Stomach (tissue), 9 donors: ENCODE measurements around the gene KRTAP4-6. TPM values are rescaled to one million over a fixed set of nuclear protein-coding genes. Genes with fewer than 3 reads are reported as not detected.
"Not testable (repeated sequence)": the region's sequence is repeated elsewhere in the genome, so short reads cannot be mapped to it uniquely, and the experiment has no call there.

ENCODE experiments used
- DNase-seq, 2 donors: peaks; one replicate each; pipeline versions ENCODE4 v3.0.0 to v3.0.0-alpha.2; 2013 to 2019
- H3K27ac ChIP-seq, 5 donors: fragments of 200-600 bp in 4 of 5; sonication (generic) in 4 of 5; one replicate each; pipeline ENCODE4 v1.5.1; 2013 to 2019; ENCODE audit warnings: mild to moderate bottlenecking in 1 of 5, moderate library complexity in 1 of 5
- H3K27me3 ChIP-seq, 3 donors: fragments of 200-600 bp; sonication (generic); one replicate each; pipeline ENCODE4 v1.5.1; 2017 to 2019; ENCODE audit warnings: mixed run types in 1 of 3
- H3K36me3 ChIP-seq, 4 donors: fragments of 200-600 bp; sonication (generic); 1 replicate in 3 of 4; 2 replicates in 1 of 4; pipeline ENCODE4 v1.5.1; 2016 to 2019
- H3K4me1 ChIP-seq, 4 donors: fragments of 200-600 bp; sonication (generic); one replicate each; pipeline ENCODE4 v1.5.1; 2016 to 2019
- H3K4me3 ChIP-seq, 4 donors: fragments of 200-600 bp; sonication (generic) in 3 of 4; one replicate each; pipeline ENCODE4 v1.5.1; 2016 to 2019; ENCODE audit warnings: mild to moderate bottlenecking in 1 of 4
- H3K9me3 ChIP-seq, 4 donors: fragments of 200-600 bp; sonication (generic); one replicate each; pipeline ENCODE4 v1.5.1; 2016 to 2019
- EP300 ChIP-seq: sonication (generic); formaldehyde crosslinking; IDR thresholded peaks from one replicate; pipeline ENCODE4 v1.6.1; 2017; ENCODE audit warnings: antibody characterized with exemption
- POLR2A ChIP-seq, 4 donors: fragments of 450-650 bp; IDR thresholded peaks; one replicate each; pipeline ENCODE4 v1.6.1; 2016; ENCODE audit warnings: antibody characterized with exemption in 4 of 4, control low read depth in 2 of 4, mild to moderate bottlenecking in 1 of 4, moderate library complexity in 1 of 4
- POLR2AphosphoS5 ChIP-seq, 3 donors: sonication (generic); formaldehyde crosslinking; IDR thresholded peaks; one replicate each; pipeline ENCODE4 v1.6.1; 2016; ENCODE audit warnings: antibody characterized with exemption in 3 of 3
- WGBS, 5 donors: extraction: QIAGEN DNeasy Blood & Tissue Kit in 3 of 5; methylation state at CpG; one replicate each; pipeline versions ENCODE4 v1.1.5 to v1.1.7; 2013 to 2018; 5-methylcytosine and 5-hydroxymethylcytosine counted together
- intact Hi-C: fragments of 100-400 bp; cut with DNase I; formaldehyde crosslinking; loops from one replicate; pipeline ENCODE4 v1.15.1; 2023; ENCODE audit warnings: low total_unique reads
- polyA plus RNA-seq, 3 donors: library from polyadenylated mRNA; stranded (reverse); fragments of 200-250 nt; gene quantifications; one replicate each; pipeline ENCODE4 v1.2.3, GENCODE V29; 2013
- total RNA-seq, 5 donors: library from RNA; depleted of rRNA; stranded (reverse); fragments of >200 nt; gene quantifications; one replicate each; pipeline versions ENCODE4 v1.1.0 to v1.2.3, GENCODE V29; 2014 to 2016
- TF ChIP-seq, protein P1 (sequence below), 7 experiments: fragments of 450-650 bp in 4 of 7; fragments of 200-600 bp in 3 of 7; sonication (generic) in 3 of 7; IDR thresholded peaks; one replicate each; pipeline ENCODE4 v1.5.1; 2016 to 2019; ENCODE audit warnings: antibody characterized with exemption in 7 of 7, control low read depth in 2 of 7, mild to moderate bottlenecking in 1 of 7
- donor health status: healthy with polysubstance abuse.
- donor health status: Bipolar disorder and iron deficiency.
- donor health status: healthy.

KRTAP4-6 gene
- total and polyA plus RNA-seq, 8 donors, result not detected

DNA sequence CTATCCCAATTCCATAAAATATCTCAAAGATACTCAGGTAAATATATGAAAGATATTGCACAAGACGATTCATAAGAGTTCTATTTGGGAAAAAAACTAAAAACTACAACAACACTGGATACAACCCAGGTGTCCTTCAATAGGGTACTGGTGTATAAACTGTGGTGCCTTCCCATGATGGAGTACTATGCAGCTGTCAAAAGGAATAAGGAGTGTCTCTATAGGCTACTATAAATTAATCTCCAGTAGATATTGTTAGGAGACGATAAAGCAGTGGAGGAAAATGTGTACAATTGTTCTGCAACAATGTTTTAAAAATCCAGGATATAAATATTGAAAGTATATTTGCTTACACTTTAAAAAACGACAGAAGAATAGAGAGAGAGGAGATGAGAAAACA, 13.9 kb downstream of the KRTAP4-6 start:
- H3K36me3 ChIP-seq, result no peaks in the 10 kb centered on the region
- TF ChIP-seq POLR2A (IDR thresholded peaks at IDR 0.05) (no peak), EP300 (no peak), POLR2AphosphoS5 (IDR thresholded peaks at IDR 0.05) (no peak)
- TF ChIP-seq, protein P1, sequence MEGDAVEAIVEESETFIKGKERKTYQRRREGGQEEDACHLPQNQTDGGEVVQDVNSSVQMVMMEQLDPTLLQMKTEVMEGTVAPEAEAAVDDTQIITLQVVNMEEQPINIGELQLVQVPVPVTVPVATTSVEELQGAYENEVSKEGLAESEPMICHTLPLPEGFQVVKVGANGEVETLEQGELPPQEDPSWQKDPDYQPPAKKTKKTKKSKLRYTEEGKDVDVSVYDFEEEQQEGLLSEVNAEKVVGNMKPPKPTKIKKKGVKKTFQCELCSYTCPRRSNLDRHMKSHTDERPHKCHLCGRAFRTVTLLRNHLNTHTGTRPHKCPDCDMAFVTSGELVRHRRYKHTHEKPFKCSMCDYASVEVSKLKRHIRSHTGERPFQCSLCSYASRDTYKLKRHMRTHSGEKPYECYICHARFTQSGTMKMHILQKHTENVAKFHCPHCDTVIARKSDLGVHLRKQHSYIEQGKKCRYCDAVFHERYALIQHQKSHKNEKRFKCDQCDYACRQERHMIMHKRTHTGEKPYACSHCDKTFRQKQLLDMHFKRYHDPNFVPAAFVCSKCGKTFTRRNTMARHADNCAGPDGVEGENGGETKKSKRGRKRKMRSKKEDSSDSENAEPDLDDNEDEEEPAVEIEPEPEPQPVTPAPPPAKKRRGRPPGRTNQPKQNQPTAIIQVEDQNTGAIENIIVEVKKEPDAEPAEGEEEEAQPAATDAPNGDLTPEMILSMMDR (IDR thresholded peaks at IDR 0.05), result no peak
- intact Hi-C loops, result no loop called here
- H3K4me3 ChIP-seq, result no peak overlapping the region
- H3K27ac ChIP-seq, result no peak overlapping the region
- H3K9me3 ChIP-seq, result no peaks in the 10 kb centered on the region
- DNase-seq, result no peak
- H3K27me3 ChIP-seq, result peaks cover 0 to 8% (median 6%) of the 10 kb centered on the region in 3 donors
- WGBS, 5 donors, result 78 to 86% (median 86%) methylated on average over 3 of the region's 3 CpGs
- H3K4me1 ChIP-seq, result no peaks in the 10 kb centered on the region

DNA sequence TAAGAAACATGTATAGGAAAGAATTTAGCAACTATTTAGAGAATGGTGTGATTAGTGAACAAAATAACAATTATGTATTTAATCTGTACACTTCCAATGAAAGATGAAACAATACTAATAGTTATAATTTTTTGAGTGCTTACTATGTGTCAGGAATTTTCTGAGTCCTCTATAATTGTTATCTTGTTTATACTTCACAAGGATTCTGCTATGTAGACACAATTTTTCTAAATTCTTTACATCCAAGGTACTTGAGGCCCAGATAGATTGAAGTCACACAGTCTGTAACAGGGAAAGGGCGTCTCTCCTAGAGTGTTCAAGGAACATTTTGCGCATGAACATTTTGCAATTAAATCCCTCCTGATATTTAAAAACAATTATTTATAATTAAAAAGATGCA, 15.3 kb downstream of the KRTAP4-6 start:
- Histone ChIP-seq H3K9me3 (no peaks in the 10 kb centered on the region), H3K4me3 (no peak overlapping the region), H3K27me3 (peaks cover 0 to 8% (median 6%) of the 10 kb centered on the region in 3 donors), H3K36me3 (no peaks in the 10 kb centered on the region), H3K4me1 (no peaks in the 10 kb centered on the region), H3K27ac (no peak overlapping the region)
- DNase-seq, result no peak
- no peak for TF ChIP-seq POLR2AphosphoS5 (IDR thresholded peaks at IDR 0.05)
- no peak for TF ChIP-seq POLR2A (IDR thresholded peaks at IDR 0.05)
- TF ChIP-seq, protein P1 (IDR thresholded peaks at IDR 0.05), result no peak
- no peak for TF ChIP-seq EP300
- 72 to 99% (median 97%) methylated on average over 2 of the region's 2 CpGs for WGBS, 5 donors
- intact Hi-C loops, result no loop called here

DNA sequence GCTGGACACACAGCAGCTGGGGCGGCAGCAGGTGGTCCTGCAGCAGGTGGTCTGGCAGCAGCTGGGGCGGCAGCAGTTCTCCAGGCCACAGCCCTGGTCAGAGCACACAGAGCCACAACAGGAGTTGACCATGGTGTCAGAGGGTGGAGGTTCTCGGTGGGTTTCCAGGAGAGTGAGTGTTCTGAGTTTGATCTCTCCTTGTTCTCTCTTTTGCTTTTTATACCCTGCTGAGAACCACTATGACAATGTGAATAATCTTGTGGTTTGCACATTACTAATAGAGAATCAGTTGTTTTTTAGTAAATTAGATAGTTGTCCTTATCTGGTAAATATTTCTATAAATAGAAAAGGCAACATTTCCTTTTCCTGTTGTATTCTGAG, 16.4 kb downstream of the KRTAP4-6 start, which contains the start of gene KRTAP4-12:
Gene KRTAP4-12 (minus strand): TSS at position 192 of the 381 bp plus-strand sequence. CDS start 60 bp downstream, at position 132.
- WGBS, 5 donors, result 56 to 88% (median 75%) methylated on average over 2 to 3 of the region's 3 CpGs
- H3K36me3 ChIP-seq, H3K9me3 ChIP-seq, H3K27me3 ChIP-seq, H3K4me3 ChIP-seq, H3K4me1 ChIP-seq, DNase-seq, H3K27ac ChIP-seq, intact Hi-C loops: not testable (repeated sequence)

DNA sequence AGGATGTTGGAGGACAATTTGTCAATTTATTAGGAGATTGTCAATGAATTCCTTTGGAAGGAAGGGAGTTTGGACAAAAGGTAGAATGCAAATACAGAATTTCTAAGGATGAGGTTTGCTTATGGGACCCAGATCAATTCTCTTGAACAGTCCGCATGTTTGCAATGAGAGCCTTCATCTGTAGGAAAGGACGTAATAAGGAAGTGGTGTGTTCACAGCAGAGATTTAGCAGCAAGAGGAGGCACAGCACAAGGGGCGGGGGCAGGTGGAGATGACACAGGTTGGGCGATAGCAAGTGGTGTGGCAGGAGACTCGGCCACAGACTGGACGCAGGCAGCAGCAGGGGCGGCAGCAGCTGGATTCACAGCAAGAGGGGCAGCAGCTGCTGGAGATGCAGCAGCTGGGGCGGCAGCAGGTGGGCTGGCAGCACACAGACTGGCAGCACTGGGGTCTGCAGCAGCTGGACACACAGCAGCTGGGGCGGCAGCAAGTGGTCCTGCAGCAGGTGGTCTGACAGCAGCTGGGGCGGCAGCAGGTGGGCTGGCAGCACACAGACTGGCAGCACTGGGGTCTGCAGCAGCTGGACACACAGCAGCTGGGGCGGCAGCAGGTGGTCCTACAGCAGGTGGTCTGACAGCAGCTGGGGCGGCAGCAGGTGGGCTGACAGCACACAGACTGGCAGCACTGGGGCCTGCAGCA, 16.9 kb downstream of the KRTAP4-6 start:
- intact Hi-C loops, H3K4me3 ChIP-seq, H3K27me3 ChIP-seq: not testable (repeated sequence)

DNA sequence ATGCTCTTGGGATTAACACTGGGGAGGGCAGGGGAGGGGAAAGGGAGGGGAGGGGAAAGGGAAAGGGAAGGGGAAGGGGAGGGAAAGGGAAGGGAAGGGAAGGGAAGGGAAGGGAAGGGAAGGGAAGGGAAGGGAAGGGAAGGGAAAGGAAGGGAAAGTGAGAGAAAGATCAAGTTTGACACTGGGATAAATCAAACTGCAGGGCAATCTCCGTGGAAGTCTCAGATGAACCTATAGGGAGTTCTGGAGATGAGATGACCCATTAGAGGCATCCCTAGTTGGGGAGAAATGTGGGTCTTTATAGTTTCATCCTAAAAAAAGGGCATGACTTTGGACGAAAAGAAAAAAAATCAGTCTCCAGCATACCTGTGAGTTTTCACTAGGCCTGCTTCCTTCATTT, 18.6 kb downstream of the KRTAP4-6 start:
- H3K36me3 ChIP-seq, result no peaks in the 10 kb centered on the region
- WGBS, 5 donors, result 83 to 96% (median 92%) methylated on average over 2 of the region's 2 CpGs
- no peak overlapping the region for H3K4me3 ChIP-seq

More for the DNA sequence above, 16.9 kb downstream of the KRTAP4-6 start:
- H3K27ac ChIP-seq, H3K9me3 ChIP-seq, DNase-seq, H3K36me3 ChIP-seq, H3K4me1 ChIP-seq: not testable (repeated sequence)
- whole genome bisulfite sequencing, 5 donors, result 68 to 82% (median 76%) methylated on average over 8 to 12 of the region's 12 CpGs

DNA sequence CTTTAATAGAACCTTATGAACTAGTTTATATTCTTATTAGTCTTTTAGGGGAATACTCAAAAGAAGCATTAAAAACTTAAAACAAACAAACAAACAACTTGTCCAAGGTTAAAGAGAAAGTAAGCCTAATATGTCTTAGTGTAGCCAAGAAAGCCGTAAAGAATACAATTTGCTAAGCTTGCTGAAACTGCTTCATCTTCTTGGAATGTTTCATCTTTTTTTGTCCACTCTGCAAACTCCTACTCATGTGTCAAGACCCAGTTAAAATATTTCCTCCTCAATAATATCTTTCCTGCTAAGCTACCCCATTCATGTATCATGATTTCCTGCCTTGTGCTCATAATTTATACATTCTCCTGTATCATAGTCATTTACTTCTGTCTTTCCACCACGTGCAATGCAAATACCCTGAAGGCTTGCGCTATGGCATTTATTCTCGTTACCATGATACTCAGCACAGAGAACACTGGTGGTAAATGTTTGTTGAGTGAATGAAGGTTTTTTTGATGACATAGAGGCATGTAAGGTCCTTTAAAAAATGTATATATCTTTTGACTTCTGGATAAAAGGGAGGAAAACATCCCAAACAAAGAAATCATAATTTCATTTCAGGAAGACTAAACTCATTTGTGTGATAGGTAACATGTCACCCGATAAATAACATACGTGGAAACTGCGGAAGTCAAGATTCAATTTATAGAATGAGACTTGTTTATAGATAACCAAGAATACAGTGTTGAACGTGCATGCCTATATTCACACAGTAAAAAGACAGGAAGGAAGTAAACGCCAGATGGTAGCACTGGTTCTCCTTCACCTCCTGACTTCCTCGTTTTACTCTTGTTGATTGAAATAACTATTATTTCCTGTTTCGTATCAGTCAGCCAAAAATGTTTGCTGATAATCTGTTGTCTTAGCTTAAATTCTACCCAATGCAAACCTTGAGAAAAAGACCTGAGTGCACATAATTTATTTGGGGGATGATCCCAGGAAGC, 20.4 kb downstream of the KRTAP4-6 start:
- intact Hi-C loops, H3K4me3 ChIP-seq, H3K4me1 ChIP-seq, H3K36me3 ChIP-seq, DNase-seq, H3K9me3 ChIP-seq, H3K27ac ChIP-seq: not testable (repeated sequence)
- WGBS, 5 donors, result 52 to 64% (median 58%) methylated on average over 11 of the region's 11 CpGs
- H3K27me3 ChIP-seq, result peaks cover 0 to 28% (median 6%) of the 10 kb centered on the region in 3 donors

More for the DNA sequence above, 18.6 kb downstream of the KRTAP4-6 start:
- intact Hi-C loops, result no loop called here
- H3K27me3 ChIP-seq, result peaks cover 0 to 17% (median 6%) of the 10 kb centered on the region in 3 donors
- no peak overlapping the region for H3K27ac ChIP-seq
- TF ChIP-seq EP300, result no peak
- H3K9me3 ChIP-seq, result no peaks in the 10 kb centered on the region
- H3K4me1 ChIP-seq, result no peaks in the 10 kb centered on the region
- DNase-seq, result no peak
